NCI-H187 treated with DMSO at 0.1 percent for 48 hours (cell line): Measurements from ENCODE around the gene CAMK2B.
"Not testable (repeated sequence)": the region's sequence is repeated elsewhere in the genome, so short reads cannot be mapped to it uniquely, and the experiment has no call there.

Source experiments
- DNase-seq: peaks from one replicate; lab custom pipeline; 2025; lab: John Stamatoyannopoulos, UW

Gene CAMK2B

GRCh38 chr7:44189993-44190872 is 135.2 kb downstream of the CAMK2B start:
- DNase-seq = no peak

GRCh38 chr7:44189286-44189992 is 136.0 kb downstream of the CAMK2B start, which contains the start of gene GCK:
GCK (minus strand) TSS chr7:44189439; CDS start chr7:44188953, 486 bp downstream.
- DNase-seq = peak; percentile 63

- DNase-seq = no peak
These were observed 136.7 kb downstream of the CAMK2B start for GRCh38 chr7:44188480-44189225.

GRCh38 chr7:44187636-44188416 is 137.6 kb downstream of the CAMK2B start:
- DNase-seq = no peak

- DNase-seq = no peak
These were observed 138.7 kb downstream of the CAMK2B start for GRCh38 chr7:44186736-44187135.

GRCh38 chr7:44185729-44186128 is 139.7 kb downstream of the CAMK2B start:
- no peak for DNase-seq

GRCh38 chr7:44184873-44185446 is 140.4 kb downstream of the CAMK2B start:
- DNase-seq = no peak

GRCh38 chr7:44184206-44184872 is 141.1 kb downstream of the CAMK2B start:
- DNase-seq = no peak

GRCh38 chr7:44183386-44183785 is 142.0 kb downstream of the CAMK2B start:
- DNase-seq = no peak

- no peak for DNase-seq
These were observed 142.6 kb downstream of the CAMK2B start for GRCh38 chr7:44182827-44183226.

- DNase-seq = no peak
These were observed 144.8 kb downstream of the CAMK2B start for GRCh38 chr7:44180631-44181030.

- no peak for DNase-seq
These were observed 147.7 kb downstream of the CAMK2B start for GRCh38 chr7:44177570-44178131.

- no peak for DNase-seq
These were observed 148.9 kb downstream of the CAMK2B start for GRCh38 chr7:44176486-44176885.

- no peak for DNase-seq
These were observed 149.7 kb downstream of the CAMK2B start for GRCh38 chr7:44175730-44176129.

GRCh38 chr7:44174694-44174948 is 150.8 kb downstream of the CAMK2B start:
- not testable (repeated sequence) for DNase-seq

GRCh38 chr7:44173911-44174693 is 151.3 kb downstream of the CAMK2B start:
- DNase-seq = no peak

- peak; percentile 61 for DNase-seq
These were observed 152.5 kb downstream of the CAMK2B start for GRCh38 chr7:44172803-44173424.

GRCh38 chr7:44172352-44172751 is 153.0 kb downstream of the CAMK2B start:
- no peak for DNase-seq

GRCh38 chr7:44171901-44172300 is 153.5 kb downstream of the CAMK2B start:
- DNase-seq = not testable (repeated sequence)
